DND-41 (cell line): ENCODE data around the gene CDKN2B.

Experiments used
- EZH2 ChIP-seq: IDR thresholded peaks from 3 replicates; pipeline ENCODE4 v1.6.1; 2012; ENCODE audit warnings: borderline replicate concordance, low read depth, mild to moderate bottlenecking, moderate library complexity, low read length, inconsistent platforms; ENCODE audit not compliant: severe bottlenecking
- TF ChIP-seq, protein P1 (sequence below): IDR thresholded peaks from 2 replicates; pipeline ENCODE4 v1.5.1; 2012; ENCODE audit warnings: borderline replicate concordance, low read length, moderate library complexity, mild to moderate bottlenecking; ENCODE audit not compliant: poor library complexity, severe bottlenecking; ENCODE audit errors: extremely low read depth

DNA sequence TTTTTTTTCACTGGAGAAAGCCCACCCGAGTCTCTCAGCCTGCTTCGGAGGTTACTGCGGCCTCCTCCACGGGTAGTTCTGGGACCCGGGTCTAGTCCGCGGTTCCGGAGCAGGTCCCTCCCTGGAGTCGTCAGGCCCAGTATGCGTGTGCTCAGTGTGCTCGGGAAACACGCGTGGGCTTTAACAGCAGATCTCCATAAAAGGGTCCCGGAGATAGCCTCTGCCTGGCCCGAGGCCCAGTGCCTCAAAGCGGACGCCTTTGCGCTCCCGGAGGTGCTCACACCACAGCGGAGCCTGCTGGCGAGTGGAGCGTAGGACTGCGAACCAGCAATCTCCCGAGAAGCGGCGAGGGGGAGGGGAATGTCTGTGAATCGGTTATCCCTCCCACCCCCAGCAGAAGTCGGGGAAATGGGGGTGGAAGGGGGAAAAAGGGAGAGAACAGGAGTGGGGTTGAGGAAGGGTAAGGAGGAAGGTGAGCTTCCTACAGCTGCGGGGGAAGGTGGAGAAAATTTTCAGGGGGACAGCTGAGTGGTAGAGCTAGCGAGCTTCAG lies 43.6 kb downstream of the CDKN2B start:
- TF ChIP-seq, protein P1, sequence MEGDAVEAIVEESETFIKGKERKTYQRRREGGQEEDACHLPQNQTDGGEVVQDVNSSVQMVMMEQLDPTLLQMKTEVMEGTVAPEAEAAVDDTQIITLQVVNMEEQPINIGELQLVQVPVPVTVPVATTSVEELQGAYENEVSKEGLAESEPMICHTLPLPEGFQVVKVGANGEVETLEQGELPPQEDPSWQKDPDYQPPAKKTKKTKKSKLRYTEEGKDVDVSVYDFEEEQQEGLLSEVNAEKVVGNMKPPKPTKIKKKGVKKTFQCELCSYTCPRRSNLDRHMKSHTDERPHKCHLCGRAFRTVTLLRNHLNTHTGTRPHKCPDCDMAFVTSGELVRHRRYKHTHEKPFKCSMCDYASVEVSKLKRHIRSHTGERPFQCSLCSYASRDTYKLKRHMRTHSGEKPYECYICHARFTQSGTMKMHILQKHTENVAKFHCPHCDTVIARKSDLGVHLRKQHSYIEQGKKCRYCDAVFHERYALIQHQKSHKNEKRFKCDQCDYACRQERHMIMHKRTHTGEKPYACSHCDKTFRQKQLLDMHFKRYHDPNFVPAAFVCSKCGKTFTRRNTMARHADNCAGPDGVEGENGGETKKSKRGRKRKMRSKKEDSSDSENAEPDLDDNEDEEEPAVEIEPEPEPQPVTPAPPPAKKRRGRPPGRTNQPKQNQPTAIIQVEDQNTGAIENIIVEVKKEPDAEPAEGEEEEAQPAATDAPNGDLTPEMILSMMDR, result no peak
- TF ChIP-seq EZH2, result no peak
